CD4-positive, alpha-beta T cell (primary cell): ENCODE results near the gene CTF1. TPM values are rescaled to one million over a fixed set of nuclear protein-coding genes. Genes with fewer than 3 reads are reported as not detected.

Source experiments
- ATAC-seq: fragments of 200-7000 bp; cut with Tn5 transposase; one replicate; pipeline ENCODE4 v1.10.0; 2022; ENCODE audit warnings: mild to moderate bottlenecking; ENCODE audit not compliant: poor library complexity
- CTCF ChIA-PET: fragments of 350-600 bp; sonication (Branson Sonifier 250); formaldehyde crosslinking; loops from one replicate; lab custom pipeline; 2021; ENCODE audit warnings: antibody characterized with exemption, inconsistent platforms; lab: Charles Lee
- POLR2A ChIA-PET: fragments of 350-600 bp; sonication (Branson Sonifier 250); formaldehyde crosslinking; loops from one replicate; lab custom pipeline; 2021; ENCODE audit warnings: antibody characterized with exemption, inconsistent platforms; lab: Charles Lee
- DNase-seq, 14 experiments: peaks; one replicate each; pipeline ENCODE4 v3.0.0-alpha.2; 2013 to 2020; ENCODE audit warnings: mixed read lengths in 2 of 14
- H3K27ac ChIP-seq, 2 donors: one replicate each; pipeline versions ENCODE4 v1.5.1 to v1.7.0; 2013; ENCODE audit warnings: low read length in 2 of 2, low read depth in 1 of 2, mild to moderate bottlenecking in 1 of 2
- H3K27me3 ChIP-seq, 2 experiments: 1 replicate in 1 of 2; 2 replicates in 1 of 2; pipeline versions ENCODE4 v1.6.1 to v1.7.0; 2013; ENCODE audit warnings: low read length in 2 of 2, control low read depth in 1 of 2, mild to moderate bottlenecking in 1 of 2, moderate library complexity in 1 of 2; ENCODE audit not compliant: insufficient read depth in 2 of 2, control insufficient read depth in 1 of 2
- H3K36me3 ChIP-seq: one replicate; pipeline ENCODE4 v1.6.1; 2013; ENCODE audit warnings: low read length, control low read depth; ENCODE audit not compliant: insufficient read depth
- H3K4me1 ChIP-seq: one replicate; pipeline ENCODE4 v1.6.1; 2013; ENCODE audit warnings: low read length, control low read depth; ENCODE audit not compliant: insufficient read depth
- H3K4me3 ChIP-seq: one replicate; pipeline ENCODE4 v1.5.1; 2013; ENCODE audit warnings: mild to moderate bottlenecking, low read length, moderate library complexity
- H3K9me3 ChIP-seq, 2 experiments: 1 replicate in 1 of 2; 2 replicates in 1 of 2; pipeline versions ENCODE4 v1.6.1 to v1.7.0; 2013; ENCODE audit warnings: low read length in 2 of 2, mild to moderate bottlenecking in 2 of 2, control low read depth in 1 of 2, moderate library complexity in 1 of 2; ENCODE audit not compliant: control insufficient read depth in 1 of 2, insufficient read depth in 1 of 2
- H3K27ac Mint-ChIP-seq: one replicate; pipeline ENCODE4 v1.8.0; 2020; ENCODE audit warnings: mixed read lengths
- H3K27me3 Mint-ChIP-seq: one replicate; pipeline ENCODE4 v1.8.0; 2021; ENCODE audit warnings: mixed read lengths
- H3K36me3 Mint-ChIP-seq: one replicate; pipeline ENCODE4 v1.8.0; 2021; ENCODE audit warnings: low read depth, mixed read lengths
- H3K4me1 Mint-ChIP-seq: one replicate; pipeline ENCODE4 v1.8.0; 2021; ENCODE audit warnings: low read depth, mixed read lengths
- H3K4me3 Mint-ChIP-seq: one replicate; pipeline ENCODE4 v1.8.0; 2020; ENCODE audit warnings: mild to moderate bottlenecking, mixed read lengths
- H3K9me3 Mint-ChIP-seq: one replicate; pipeline ENCODE4 v1.8.0; 2020; ENCODE audit warnings: mixed read lengths
- intact Hi-C, 2 experiments: fragments of 100-400 bp; cut with DNase I in 1 of 2; cut with micrococcal nuclease in 1 of 2; formaldehyde crosslinking; loops; one replicate each; pipeline versions ENCODE4 v1.15.1 to v1.9.0; 2023 to 2025; cut with DNase I, micrococcal nuclease
- total RNA-seq, 174 experiments: library from RNA in 2 of 174; stranded (reverse) in 2 of 174; gene quantifications; one replicate each; pipeline ENCODE4 v1.2.3 and lab custom pipeline; 2021 to 2026
- TF ChIP-seq, protein P1 (sequence below): fragments of 200-600 bp; IDR thresholded peaks from one replicate; pipeline ENCODE4 v1.8.0; 2022; ENCODE audit warnings: antibody characterized with exemption, mild to moderate bottlenecking

Gene CTF1
- total RNA-seq, 2 experiments from 2014 or later, result 0.20 TPM; not detected in 1

DNA sequence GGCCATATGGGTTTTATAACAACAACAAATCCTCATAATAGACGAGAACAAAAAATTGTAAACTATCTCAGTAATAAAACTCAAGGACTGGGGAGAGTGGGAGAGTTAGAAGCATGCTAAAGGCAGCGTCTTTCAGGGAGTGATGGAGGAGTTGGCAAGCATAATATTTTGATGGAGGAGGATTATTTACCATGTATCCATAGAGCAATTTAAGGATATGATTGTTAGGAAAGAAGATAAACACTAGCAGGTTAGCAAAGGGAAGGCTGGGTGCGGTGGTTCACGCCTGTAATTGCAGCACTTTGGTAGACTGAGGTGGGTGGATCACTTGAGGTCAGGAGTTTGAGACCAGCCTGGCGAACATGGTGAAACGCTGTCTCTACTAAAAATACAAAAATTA lies 30.4 kb upstream of the CTF1 start:
- POLR2A ChIA-PET, result no interaction called here

DNA sequence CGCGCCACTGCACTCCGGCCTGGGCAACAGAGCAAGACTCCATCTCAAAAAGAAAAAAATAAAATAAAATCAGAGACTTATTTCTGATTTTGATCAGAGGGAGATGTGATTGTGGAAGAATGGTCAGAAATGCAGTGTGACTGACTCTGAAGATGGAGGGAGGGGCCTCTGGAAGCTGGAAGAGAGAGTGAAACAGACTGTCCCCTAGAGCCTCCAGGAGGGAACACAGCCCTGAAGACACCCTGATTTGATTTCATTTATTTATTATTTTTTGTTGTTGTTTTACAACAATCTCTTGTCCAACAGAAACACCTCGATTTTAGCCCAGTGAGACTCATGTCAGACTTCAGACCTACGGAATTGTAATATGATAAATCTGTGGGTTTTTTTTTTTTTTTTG lies 28.7 kb upstream of the CTF1 start:
- H3K9me3 Mint-ChIP-seq, result no peaks in the 10 kb centered on the region
- ATAC-seq (no peak), DNase-seq (no peak)
- no peaks in the 10 kb centered on the region for H3K9me3 ChIP-seq
- H3K27me3 ChIP-seq, result no peaks in the 10 kb centered on the region
- no peak overlapping the region for H3K27ac ChIP-seq
- H3K36me3 ChIP-seq, result no peaks in the 10 kb centered on the region
- TF ChIP-seq, protein P1, sequence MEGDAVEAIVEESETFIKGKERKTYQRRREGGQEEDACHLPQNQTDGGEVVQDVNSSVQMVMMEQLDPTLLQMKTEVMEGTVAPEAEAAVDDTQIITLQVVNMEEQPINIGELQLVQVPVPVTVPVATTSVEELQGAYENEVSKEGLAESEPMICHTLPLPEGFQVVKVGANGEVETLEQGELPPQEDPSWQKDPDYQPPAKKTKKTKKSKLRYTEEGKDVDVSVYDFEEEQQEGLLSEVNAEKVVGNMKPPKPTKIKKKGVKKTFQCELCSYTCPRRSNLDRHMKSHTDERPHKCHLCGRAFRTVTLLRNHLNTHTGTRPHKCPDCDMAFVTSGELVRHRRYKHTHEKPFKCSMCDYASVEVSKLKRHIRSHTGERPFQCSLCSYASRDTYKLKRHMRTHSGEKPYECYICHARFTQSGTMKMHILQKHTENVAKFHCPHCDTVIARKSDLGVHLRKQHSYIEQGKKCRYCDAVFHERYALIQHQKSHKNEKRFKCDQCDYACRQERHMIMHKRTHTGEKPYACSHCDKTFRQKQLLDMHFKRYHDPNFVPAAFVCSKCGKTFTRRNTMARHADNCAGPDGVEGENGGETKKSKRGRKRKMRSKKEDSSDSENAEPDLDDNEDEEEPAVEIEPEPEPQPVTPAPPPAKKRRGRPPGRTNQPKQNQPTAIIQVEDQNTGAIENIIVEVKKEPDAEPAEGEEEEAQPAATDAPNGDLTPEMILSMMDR, result no peak
- intact Hi-C loops, result no loop called here
- ChIA-PET CTCF (interaction anchor here (1.1 kb wide), 1 partner anchor 35 kb away, joined by 4 read pairs; no protein-coding TSS in a partner anchor), POLR2A (interaction anchor here (1.3 kb wide), 1 partner anchor 34 kb away, joined by 3 read pairs; no protein-coding TSS in a partner anchor)
- H3K27ac Mint-ChIP-seq, result no peak overlapping the region
- H3K4me1 ChIP-seq, result no peaks in the 10 kb centered on the region
- no peak overlapping the region for H3K4me3 Mint-ChIP-seq
- no peak overlapping the region for H3K4me3 ChIP-seq
- H3K36me3 Mint-ChIP-seq, result no peaks in the 10 kb centered on the region
- H3K27me3 Mint-ChIP-seq, result no peaks in the 10 kb centered on the region
- H3K4me1 Mint-ChIP-seq, result no peaks in the 10 kb centered on the region

More for the DNA sequence above, 30.4 kb upstream of the CTF1 start:
- Mint-ChIP-seq H3K27ac (no peak overlapping the region), H3K4me1 (no peaks in the 10 kb centered on the region), H3K36me3 (no peaks in the 10 kb centered on the region), H3K9me3 (no peaks in the 10 kb centered on the region), H3K27me3 (no peaks in the 10 kb centered on the region), H3K4me3 (no peak overlapping the region)
- H3K4me3 ChIP-seq, result no peak overlapping the region
- DNase-seq, result no peak
- no peaks in the 10 kb centered on the region for H3K9me3 ChIP-seq
- no peak overlapping the region for H3K27ac ChIP-seq
- no peaks in the 10 kb centered on the region for H3K36me3 ChIP-seq
- ATAC-seq, result no peak
- intact Hi-C loops, result no loop called here
- H3K4me1 ChIP-seq, result no peaks in the 10 kb centered on the region
- TF ChIP-seq, protein P1, result no peak
- H3K27me3 ChIP-seq, result no peaks in the 10 kb centered on the region
- CTCF ChIA-PET, result interaction anchor here (0.9 kb wide), 1 partner anchor 37 kb away, joined by 4 read pairs; no protein-coding TSS in a partner anchor

DNA sequence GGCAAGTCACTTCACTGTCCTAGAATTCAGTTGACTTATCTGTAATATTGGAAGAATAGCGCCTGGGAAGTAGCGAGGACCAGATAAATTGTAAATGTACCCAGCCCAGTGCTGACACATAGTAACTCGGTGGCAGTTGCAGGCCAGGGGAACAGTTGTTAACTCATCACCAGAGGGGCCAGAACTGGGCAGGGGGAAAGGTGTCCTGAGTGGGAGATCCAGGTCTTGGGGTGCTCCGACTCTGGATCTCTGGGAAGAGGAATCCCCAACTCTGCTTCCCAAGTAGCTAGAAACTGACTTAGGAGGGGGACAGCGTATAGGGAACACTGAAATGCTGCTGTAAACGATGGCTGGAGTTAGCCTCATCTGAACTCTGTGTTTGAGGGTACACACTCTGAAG lies 25.5 kb upstream of the CTF1 start:
- TF ChIP-seq, protein P1, result no peak
- intact Hi-C loops, result no loop called here
- H3K4me1 ChIP-seq, result peaks cover 14% of the 10 kb centered on the region
- Mint-ChIP-seq H3K9me3 (no peaks in the 10 kb centered on the region), H3K27me3 (no peaks in the 10 kb centered on the region), H3K27ac (no peak overlapping the region), H3K36me3 (peaks cover 23% of the 10 kb centered on the region), H3K4me3 (no peak overlapping the region), H3K4me1 (peaks cover 17% of the 10 kb centered on the region)
- DNase-seq (no peak), ATAC-seq (no peak)
- no peaks in the 10 kb centered on the region for H3K27me3 ChIP-seq
- H3K4me3 ChIP-seq, result no peak overlapping the region
- no peak overlapping the region for H3K27ac ChIP-seq
- H3K9me3 ChIP-seq, result no peaks in the 10 kb centered on the region
- H3K36me3 ChIP-seq, result no peaks in the 10 kb centered on the region
- ChIA-PET POLR2A (no interaction called here), CTCF (interaction anchor here (0.6 to 0.7 kb wide), 2 partner anchors 18 to 32 kb away, joined by 3 read pairs; no protein-coding TSS in a partner anchor)
